NCI-H1105 treated with DMSO at 0.1 percent for 48 hours (cell line): Measurements from ENCODE around the gene FBLN2.

ENCODE experiments used
- DNase-seq: peaks from one replicate; lab custom pipeline; 2025; lab: John Stamatoyannopoulos, UW

Gene FBLN2

DNA sequence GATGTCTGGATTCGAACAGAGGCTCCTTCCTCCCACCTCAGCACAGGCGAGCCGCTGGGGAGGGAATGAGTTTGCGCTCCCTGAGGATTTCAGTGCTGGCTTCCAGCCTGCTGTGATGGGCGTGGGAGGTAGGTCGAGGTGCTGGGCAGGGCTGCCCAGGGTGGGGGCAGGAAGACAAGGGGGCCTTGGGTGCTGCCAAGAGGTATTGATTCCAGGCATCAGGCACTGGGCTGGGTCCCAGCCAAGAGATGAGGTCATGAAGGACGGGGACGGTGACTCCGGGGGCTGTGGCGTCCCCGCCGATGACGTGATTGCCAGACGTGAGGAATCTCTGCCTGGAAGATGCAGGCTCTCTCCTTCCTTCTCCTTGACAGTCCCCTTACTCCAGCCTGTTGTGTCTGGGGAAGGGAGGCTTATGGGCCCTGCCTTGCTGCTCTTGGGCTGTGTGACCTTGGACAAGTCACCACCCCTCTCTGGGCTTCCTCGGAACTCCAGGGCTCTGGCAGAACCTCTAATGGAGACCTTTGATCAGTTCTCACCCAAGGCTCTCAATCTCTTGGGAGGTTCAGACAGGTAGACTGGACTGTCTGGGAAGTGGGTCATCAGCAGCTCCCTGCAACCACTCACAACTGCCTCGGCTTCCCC lies 116.8 kb downstream of the FBLN2 start:
- no peak for DNase-seq

DNA sequence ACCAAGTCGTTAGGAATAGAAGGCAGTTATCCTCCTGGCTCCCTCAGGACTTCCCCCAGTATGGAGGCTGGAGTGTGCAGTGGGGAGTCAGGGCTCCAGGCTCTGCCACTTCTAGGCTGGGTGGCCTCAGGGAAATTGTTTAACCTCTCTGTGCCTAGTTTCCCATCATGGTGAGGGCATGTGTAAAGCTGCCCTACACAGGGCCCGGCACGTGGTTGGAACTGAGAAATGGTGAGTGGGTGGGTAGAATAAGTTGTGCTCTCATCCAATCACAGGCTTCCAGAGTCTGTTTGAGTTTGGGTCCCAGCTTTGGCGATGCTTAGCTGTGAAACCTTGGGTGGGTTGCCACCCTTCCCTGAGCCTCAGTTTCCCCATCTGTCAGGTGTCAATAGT lies 117.3 kb downstream of the FBLN2 start:
- DNase-seq = no peak

DNA sequence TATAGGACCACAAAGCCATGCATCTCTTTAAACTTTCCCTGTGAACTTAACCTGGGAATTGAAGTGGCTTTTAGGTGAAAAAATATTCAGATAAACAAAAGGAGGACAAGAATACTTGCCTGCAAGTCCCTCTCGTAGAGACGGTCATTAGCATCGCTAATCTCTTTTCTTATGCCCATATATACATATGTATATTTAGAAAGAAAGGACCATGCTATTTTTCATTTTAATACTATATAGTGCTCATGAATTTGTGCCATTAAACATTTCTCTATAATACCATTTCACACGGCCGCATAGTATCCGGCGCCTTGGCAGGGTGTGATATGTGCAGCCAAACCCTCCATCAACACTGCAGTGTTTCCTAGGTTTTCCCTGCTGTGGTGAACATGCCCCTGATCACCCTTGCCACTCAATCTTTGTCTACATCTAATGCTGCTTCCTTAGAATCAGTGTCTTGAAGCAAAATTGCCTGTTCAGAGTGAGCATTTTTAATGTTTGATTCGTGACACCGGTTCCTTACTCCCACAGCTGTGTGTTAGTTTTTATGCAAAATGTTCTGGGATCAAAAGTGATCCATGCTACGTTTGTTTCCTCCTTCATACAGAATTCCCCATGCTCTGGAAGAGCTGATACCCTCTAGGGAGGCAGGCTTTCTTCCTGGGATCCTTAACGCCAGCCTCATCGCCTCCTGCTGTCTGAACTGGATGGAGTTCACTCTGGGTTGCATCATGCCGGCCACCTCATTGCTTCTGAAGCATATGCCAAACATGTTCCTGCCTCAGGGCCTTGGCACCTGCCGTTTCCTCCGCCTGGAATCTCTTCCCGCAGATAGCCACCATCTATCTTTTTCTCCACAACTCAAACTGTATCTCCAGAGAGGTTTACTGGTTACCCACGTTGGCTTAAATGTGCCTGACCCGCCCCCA lies 118.1 kb downstream of the FBLN2 start:
- DNase-seq = no peak

DNA sequence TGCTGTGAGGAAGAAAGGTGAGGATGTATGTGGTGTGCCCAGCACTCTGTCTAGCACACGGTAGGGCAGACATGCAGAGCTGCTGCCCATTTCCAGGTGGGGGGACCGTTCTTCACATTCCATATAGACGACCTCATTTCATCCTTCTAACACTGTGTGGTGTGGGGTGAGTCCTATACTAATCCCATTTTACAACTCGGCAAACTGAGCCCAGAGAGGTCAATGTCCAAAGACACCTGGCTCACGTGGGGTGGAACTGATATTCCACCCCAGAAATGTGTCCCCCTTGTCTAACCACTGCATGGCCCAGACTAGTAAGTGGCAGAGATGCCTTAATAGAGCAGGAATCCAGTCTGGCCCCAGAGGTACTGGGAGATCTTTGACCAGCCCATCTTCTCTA lies 119.2 kb downstream of the FBLN2 start:
- DNase-seq = no peak

DNA sequence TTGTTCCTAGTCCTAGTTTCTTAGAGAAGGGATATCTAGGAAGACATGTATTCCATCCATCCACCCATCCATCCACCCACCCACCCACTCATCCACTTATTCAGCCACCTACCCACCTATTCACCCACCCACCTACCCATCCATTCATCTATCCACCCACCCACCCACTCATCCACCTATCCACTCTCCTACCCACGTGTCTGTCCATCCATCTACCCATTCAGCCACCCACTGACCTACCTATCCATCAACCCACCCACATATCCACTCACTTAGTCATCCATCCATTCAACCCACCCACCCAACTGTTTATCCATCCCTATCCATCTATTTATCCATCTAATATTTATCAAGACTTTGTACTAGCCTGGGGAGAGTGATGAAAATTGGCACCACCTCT lies 120.5 kb downstream of the FBLN2 start:
- DNase-seq = no peak

DNA sequence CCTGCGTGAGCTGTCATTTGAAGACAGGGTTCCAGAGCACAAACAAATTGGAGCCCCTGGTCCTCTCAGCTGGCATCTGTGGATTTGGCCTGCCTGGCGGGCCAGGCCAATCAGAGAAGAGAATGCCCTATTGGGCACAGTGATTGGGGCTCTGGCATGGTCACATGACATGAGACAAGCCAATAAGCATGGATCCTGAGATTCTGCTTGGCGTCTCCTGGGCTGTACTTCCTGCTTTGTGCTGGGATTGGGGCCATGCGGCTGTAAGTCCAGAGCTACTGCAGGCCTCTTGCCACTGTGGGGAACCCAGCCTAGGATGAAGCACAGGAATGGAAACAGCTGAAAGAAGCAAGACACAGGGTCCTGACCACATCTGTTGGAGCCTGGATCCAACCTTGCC lies 121.4 kb downstream of the FBLN2 start:
- DNase-seq = no peak

DNA sequence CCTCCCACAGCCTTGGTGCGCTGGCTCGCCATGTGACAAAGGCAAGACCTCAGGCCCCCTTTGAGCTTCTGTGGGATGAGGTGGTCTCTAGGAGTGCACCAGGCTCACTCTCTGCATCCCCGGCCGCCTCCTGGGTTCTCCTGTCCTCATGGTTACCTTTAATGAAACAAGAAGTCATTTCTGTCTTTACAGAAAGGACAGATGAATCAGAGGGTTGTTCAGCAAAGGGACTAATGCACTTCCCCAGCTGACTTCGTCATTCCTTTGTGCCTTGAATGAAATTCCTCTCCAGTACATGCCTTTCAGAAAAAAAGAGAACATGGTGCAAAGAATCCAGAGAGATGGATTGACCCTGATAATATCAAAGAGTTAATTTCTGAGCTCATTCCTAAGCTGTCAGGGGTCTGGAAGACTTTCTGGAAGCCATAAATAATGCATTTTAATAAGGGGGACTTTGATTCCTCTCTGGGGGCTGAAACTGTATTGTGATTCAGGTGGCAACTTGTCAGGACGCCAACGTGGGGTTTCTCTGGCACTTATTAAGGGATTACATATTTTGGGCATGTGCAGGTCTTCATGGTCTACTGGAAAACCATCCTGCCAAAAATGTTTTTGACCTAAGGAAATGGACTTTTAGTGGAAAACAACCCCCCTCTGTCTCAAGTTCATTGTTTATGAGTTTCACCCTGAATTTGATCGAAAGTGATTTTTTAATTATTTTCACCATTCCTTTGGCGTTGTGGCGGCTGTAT lies 122.7 kb downstream of the FBLN2 start:
- no peak for DNase-seq

DNA sequence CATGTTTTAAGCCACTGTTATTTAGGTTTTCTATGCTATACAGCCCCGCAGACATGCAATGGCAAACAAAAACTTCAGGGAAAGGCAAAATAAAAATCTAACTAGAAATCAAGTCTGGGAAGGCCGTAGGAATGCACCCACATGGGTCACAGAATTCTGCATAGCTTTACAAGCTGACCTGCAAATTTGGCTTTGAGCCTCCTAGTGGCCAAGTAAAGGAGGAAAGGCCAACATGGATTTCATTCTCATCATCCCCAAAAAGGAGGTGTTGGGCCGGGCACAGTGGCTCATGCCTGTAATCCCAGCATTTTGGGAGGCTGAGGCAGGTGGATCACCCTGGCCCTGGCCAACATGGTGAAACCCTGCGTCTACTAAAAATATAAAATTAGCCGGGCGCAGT lies 124.3 kb downstream of the FBLN2 start:
- no peak for DNase-seq

DNA sequence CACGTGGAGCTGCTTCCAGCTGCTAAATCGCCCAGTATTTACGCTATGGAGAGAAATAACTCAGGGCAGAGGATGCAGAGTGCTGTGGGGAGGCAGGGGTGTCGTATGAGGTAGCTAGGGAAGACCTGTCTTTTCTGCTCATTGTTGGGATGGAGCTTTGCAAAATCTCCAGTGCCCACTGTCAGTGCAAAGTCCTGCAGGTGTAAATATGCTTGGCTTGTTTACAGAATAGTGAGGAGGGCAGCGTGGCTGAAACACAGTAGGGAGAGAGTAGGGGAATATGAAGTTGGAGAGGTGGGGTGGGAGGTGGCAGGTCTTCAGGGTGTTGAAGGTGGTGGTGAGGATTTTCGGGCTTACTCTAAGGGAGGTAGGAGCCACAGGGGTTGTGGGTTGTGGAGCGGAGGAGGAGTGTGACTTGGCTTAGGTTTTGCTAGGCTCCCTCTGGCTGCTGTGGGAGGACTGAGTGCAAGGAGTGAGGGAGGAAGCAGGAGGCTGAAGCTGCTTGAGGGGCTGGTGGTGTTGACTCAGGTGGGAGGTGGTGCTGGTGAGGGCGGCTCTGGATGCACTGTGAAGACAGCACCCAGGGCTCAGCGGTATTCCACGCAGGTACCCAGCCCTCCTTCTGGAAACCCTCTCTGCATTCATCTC lies 125.7 kb downstream of the FBLN2 start:
- DNase-seq = no peak

DNA sequence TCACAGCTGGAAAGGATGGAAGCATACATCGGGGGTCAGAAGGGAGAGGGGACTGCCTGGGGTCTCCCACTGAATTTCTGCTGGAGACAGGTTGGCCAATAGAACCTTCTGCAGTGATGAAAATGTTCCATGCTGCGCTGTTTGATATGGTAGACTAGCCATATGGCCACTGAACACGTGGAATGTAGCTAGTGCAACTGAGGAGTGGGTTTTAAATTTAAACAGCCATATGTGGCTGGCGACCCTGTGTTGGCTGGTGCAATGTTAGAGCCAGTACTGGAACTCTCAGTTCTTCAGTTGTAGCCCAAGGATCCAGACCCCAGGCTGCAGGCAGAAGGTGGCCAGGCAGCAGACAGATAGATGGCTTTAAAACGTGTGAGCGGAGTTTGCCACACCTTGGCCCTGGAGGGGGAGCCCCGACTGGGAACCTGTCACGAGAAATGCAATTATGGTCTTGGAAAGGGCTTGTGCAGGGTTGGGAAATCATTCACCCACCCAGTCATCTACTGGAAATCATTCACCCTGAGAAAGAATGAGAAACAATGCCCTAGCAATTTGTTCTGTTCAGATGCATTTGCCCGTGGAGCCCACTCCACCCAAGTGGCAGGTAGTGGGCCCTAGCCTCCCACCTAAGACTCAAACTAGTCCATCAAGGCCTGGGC lies 127.6 kb downstream of the FBLN2 start:
- no peak for DNase-seq

DNA sequence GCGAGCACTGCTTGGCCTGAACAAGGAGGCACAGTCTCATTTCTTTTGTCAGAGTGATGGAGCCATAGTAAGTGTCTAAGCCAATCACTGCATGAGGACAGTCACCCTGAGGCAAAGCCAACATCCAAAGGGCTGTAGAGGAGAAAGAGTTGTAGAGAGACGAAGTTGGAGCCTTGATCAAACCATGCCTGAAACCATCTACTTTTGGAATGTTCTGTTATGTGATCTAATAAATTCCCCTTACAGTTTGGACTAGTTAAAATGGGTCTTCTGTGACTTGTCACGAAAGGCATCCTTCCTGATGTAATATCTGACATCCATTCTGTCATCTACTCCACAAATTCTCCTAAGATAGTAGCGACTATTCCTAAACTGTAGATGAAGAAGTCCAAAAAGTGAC lies 128.3 kb downstream of the FBLN2 start:
- DNase-seq = no peak

DNA sequence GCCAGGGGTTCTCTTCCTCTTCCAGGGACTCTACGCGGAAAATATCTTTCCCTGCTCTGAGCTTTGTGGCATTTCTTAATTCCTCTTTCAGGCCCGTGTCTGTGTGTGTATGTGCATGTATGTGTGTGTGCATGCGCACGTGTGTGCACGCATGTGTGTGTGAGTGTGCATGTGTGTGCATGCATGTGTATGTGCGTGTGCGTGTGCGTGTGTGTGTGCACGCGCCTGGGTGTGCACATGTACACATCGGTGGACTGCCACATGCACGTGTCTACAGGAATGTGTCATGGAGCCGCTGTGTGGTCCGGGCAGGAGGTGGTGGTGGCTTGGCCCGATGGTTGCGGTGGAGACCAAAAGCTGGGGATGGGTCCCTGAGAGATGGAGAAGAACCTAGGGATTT lies 133.0 kb downstream of the FBLN2 start:
- no peak for DNase-seq

DNA sequence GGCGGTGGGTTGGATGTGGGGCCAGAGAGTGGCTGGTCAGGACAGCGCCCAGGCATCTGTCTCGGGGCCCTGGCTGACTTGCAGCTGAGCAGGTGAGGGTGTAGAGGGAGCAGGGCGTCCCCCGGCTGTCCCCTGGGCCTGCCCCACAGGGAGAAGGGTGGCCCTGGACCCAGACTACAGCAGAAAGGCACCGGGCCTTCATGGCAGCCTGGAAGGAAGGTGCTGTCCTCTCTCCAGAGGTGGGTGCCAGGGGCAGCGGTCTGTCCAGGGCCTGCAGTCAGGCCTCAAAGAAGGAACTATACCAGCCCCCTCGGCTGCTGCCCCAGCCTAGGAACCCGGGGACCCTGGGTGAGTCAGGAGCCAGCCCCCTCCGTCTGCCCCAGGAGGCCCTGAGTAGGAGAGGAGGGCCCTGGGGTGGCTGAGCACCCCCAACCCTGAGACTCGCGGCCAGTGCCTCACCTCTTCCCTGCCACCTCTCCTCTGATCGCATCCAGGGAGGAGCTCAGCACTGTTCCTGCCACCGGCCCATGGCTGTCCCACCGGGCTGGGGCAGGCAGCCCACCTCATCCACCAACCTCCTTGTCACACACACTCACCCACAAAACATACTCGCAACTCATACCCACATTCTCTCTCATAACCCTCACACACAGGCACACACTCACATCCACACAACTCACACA lies 133.5 kb downstream of the FBLN2 start:
- DNase-seq = no peak

DNA sequence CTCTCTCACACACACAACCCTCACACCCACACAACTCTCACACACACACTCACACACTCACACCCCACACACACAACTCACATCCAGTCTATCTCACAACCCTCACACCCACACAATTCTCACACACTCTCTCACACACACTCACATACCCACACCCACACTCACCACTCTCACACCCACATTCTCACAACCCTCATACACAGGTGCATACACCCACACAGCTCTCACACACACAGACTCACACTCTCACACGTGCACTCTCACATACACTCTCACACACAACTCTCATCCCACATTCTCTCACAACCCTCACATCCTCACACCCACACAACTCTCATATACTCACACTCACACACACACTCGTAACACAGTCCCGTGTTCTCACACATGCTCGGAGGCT lies 134.4 kb downstream of the FBLN2 start:
- no peak for DNase-seq

DNA sequence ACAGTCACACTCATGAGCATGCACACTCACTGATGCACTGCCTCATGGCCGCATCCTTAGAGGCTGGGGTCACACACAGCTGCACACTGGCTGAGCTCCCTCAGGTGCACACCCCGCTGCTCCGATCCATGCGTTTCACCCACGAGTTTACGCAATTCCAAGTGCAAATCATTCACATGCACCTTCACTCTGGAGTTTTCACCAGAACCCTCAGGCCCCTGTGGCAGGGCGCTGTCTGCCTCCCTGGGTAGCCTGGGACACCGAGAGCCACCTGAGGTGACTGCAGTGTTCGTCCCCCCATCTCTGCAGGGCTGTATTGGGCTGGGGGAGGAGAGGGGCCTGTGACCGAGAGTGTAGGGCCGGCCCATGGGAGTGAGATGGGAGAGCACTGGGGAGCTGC lies 134.8 kb downstream of the FBLN2 start:
- no peak for DNase-seq

DNA sequence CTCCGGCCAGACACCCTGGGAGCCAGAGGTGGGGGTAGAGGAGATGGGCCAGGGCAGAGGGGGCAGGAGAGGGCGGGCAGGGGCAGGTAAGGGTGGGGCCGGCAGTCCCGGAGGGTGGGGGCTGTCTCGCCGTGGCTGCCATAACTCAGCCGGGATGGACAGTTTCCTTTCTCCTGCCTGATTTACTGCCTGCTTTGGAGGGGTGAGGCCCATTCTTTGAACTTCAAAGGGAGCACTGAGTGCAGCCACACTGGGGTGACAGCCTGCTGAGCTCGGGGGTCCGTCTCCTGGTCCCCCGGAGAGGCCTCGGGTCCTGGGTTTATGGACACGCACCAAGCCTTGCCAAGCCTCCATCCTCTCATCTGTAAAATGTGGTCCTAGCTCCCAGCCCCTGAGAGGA lies 135.4 kb downstream of the FBLN2 start:
- DNase-seq = no peak

DNA sequence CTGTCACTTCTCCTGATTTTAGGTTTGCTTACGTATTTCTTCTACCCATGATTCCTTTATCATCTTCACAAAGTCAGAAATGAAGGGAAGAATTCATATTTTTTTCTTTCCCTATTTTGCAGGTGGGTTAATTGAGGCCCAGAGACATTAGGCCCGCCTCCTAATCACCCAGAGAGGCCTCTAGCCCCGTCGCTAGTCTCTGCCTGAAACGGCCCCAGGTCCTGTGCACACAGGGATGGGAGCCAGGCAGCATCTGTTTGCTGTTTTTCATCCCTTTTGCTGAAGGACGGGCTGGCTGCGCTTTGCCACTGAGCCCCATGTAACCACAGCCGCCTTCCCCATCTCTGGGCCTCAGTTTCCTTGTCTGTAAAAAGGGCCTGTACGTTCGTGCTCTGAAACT lies 135.9 kb downstream of the FBLN2 start:
- DNase-seq = no peak

DNA sequence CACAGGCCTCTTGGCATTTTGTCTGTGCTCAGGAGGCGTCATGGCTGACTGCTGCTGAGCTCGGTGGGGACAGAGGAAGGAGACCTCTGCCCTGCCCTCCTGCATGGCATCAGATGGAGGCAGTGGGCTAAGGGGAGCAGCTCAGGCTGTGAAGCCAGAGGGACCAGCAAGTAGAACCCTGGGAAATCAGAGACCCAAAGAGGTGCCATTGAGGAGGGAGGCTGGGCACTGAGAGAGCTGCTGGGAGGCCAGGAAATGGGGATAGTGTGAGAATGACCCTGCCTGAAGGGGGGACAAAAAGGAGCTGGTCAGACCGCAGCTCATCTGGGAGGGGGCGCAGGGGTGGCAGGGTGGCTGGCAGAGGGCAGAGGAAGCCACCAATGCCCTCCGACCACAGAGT lies 136.8 kb downstream of the FBLN2 start:
- DNase-seq = no peak

DNA sequence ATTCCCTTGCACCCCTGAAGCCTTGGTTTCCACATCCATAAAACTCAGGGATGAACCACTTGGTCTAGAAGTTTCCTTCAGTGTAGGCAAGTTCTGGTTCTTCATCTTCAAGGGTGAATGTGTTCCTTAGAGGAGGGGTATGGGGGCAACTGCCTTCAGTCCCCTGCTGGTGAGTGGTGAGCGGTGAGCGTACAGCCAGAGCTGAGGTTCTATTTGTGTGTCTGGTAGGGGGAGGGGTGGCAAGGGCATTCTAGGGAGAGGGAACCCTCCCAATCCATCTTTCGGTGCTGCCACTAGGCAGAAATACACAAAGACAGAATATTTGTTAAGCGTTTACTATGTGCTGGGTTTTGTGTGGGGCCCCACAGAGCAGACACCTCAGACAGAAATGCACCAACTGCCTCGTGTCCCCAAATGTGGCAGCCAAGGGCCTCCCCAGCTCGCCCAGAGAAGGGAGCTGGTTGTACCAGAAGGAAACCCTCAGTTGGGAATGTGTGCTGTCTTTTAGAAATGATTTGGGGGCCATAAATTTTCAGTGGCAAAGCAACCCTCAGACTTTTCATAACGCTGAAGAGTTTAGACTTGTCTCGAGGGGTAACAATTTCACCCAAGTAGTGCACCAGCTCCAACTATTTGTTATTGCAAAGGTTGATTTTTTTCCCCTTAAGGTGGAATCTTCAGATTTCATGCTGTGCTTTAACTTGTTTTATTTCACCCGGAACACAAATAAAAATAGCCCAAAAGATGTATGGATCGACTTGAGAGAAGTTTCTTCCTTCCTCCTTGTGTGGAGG lies 137.6 kb downstream of the FBLN2 start:
- no peak for DNase-seq

DNA sequence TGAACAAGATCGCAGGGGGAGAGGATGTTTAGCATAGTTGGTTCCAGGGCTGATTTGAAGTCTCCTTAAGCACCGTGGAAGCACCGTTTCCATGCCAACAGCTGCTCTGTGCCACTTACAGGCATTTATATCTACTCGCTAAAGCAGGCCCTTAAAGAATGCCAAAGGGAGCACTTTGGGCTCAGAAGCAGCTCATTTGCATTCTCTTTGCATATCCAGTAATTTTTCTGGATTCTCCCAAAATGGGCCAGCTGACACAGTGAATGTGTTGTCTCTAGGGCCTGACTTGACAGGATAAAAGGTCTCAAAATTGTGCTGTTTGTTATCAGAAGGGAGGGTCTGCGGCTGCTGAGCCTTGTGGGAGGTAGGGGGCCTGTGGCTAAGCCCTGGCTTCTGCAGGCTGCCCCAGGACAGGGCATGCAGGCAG lies 138.6 kb downstream of the FBLN2 start:
- DNase-seq = no peak
